WTC11 (cell line): ENCODE measurements around the gene MEST. TPM values are rescaled to one million over a fixed set of nuclear protein-coding genes. Genes with fewer than 3 reads are reported as not detected.

Experiments
- ATAC-seq: fragments of 200-7000 bp; cut with Tn5 transposase; 2 replicates; pipeline ENCODE4 v1.10.0; 2021; ENCODE audit warnings: mild to moderate bottlenecking, moderate library complexity
- CTCF ChIA-PET: fragments of 300-600 bp; sonication (Branson Sonifier 250); formaldehyde crosslinking; loops from one replicate; lab custom pipeline; 2021; ENCODE audit warnings: antibody characterized with exemption; lab: Charles Lee
- POLR2A ChIA-PET: fragments of 350-600 bp; sonication (Branson Sonifier 250); formaldehyde crosslinking; loops from one replicate; lab custom pipeline; 2021; ENCODE audit warnings: antibody characterized with exemption; lab: Charles Lee
- DNase-seq: peaks from one replicate; pipeline ENCODE4 v3.0.0; 2021; ENCODE audit warnings: low spot score
- H3K27ac Mint-ChIP-seq: 2 replicates; pipeline ENCODE4 v1.8.0; 2021; ENCODE audit warnings: mixed read lengths
- H3K27me3 Mint-ChIP-seq: 2 replicates; pipeline ENCODE4 v1.8.0; 2021; ENCODE audit warnings: low read depth, mild to moderate bottlenecking, moderate library complexity, mixed read lengths
- H3K36me3 Mint-ChIP-seq: 2 replicates; pipeline ENCODE4 v1.8.0; 2021; ENCODE audit warnings: mixed read lengths
- H3K4me1 Mint-ChIP-seq: 2 replicates; pipeline ENCODE4 v1.8.0; 2022; ENCODE audit warnings: mixed read lengths
- H3K4me3 Mint-ChIP-seq: 2 replicates; pipeline ENCODE4 v1.8.0; 2021; ENCODE audit warnings: mild to moderate bottlenecking, moderate library complexity, mixed read lengths
- H3K9me3 Mint-ChIP-seq: 2 replicates; pipeline ENCODE4 v1.8.0; 2021; ENCODE audit warnings: mixed read lengths
- AFF4 ChIP-seq: sonication (generic); formaldehyde crosslinking; IDR thresholded peaks from 2 replicates; pipeline ENCODE4 v1.8.1; 2023; ENCODE audit warnings: mild to moderate bottlenecking, missing genetic modification reagents, borderline replicate concordance
- ATF2 ChIP-seq: sonication (generic); formaldehyde crosslinking; IDR thresholded peaks from 2 replicates; pipeline ENCODE4 v1.8.1; 2022; ENCODE audit warnings: low read depth, missing genetic modification reagents, borderline replicate concordance
- E2F5 ChIP-seq: sonication (generic); formaldehyde crosslinking; IDR thresholded peaks from 2 replicates; pipeline ENCODE4 v1.8.1; 2022; ENCODE audit warnings: mild to moderate bottlenecking, moderate library complexity, missing genetic modification reagents
- ERG ChIP-seq: fragments of 250-450 bp; sonication (Bioruptor Pico); IDR thresholded peaks from 2 replicates; pipeline ENCODE4 v1.8.0; 2021; ENCODE audit warnings: mild to moderate bottlenecking
- PRDM15 ChIP-seq: sonication (generic); formaldehyde crosslinking; IDR thresholded peaks from 2 replicates; pipeline ENCODE4 v1.8.0; 2022; ENCODE audit warnings: missing genetic modification reagents
- RELA ChIP-seq: sonication (generic); formaldehyde crosslinking; IDR thresholded peaks from 2 replicates; pipeline ENCODE4 v1.8.1; 2022; ENCODE audit warnings: missing genetic modification reagents, mild to moderate bottlenecking, borderline replicate concordance
- SP1 ChIP-seq: sonication (generic); formaldehyde crosslinking; conservative IDR thresholded peaks from 2 replicates; pipeline ENCODE4 v1.8.1; 2022; ENCODE audit warnings: missing genetic modification reagents
- ZNF121 ChIP-seq: sonication (generic); formaldehyde crosslinking; IDR thresholded peaks from 2 replicates; pipeline ENCODE4 v1.8.0; 2023; ENCODE audit warnings: missing genetic modification reagents
- ZNF138 ChIP-seq: sonication (generic); formaldehyde crosslinking; conservative IDR thresholded peaks from 2 replicates; pipeline ENCODE4 v1.8.1; 2022; ENCODE audit warnings: mild to moderate bottlenecking, moderate library complexity, missing genetic modification reagents
- ZNF317 ChIP-seq: sonication (generic); formaldehyde crosslinking; IDR thresholded peaks from 2 replicates; pipeline ENCODE4 v1.8.1; 2023; ENCODE audit warnings: low read depth, mild to moderate bottlenecking, moderate library complexity, missing genetic modification reagents, borderline replicate concordance
- ZNF425 ChIP-seq: fragments of 250-450 bp; sonication (Bioruptor Pico); conservative IDR thresholded peaks from 2 replicates; pipeline ENCODE4 v1.9.0; 2021; ENCODE audit warnings: mild to moderate bottlenecking
- total RNA-seq: library from RNA; stranded (reverse); gene quantifications from 3 replicates; pipeline ENCODE4 v1.2.3, GENCODE V29; 2021
- TF ChIP-seq, protein P1 (sequence below): sonication (generic); formaldehyde crosslinking; IDR thresholded peaks from 2 replicates; pipeline ENCODE4 v1.8.1; 2022; ENCODE audit warnings: mild to moderate bottlenecking, missing genetic modification reagents, moderate library complexity, borderline replicate concordance
- TF ChIP-seq, protein P2 (sequence below): sonication (generic); formaldehyde crosslinking; IDR thresholded peaks from 2 replicates; pipeline ENCODE4 v1.8.0; 2022; ENCODE audit warnings: mild to moderate bottlenecking, missing genetic modification reagents
- TF ChIP-seq, protein P3 (sequence below): sonication (generic); formaldehyde crosslinking; conservative IDR thresholded peaks from 2 replicates; pipeline ENCODE4 v1.8.1; 2023; ENCODE audit warnings: mild to moderate bottlenecking, low read depth, missing genetic modification reagents, moderate library complexity
- TF ChIP-seq, protein P4 (sequence below): sonication (generic); formaldehyde crosslinking; IDR thresholded peaks from 2 replicates; pipeline ENCODE4 v1.8.1; 2023; ENCODE audit warnings: mild to moderate bottlenecking, missing genetic modification reagents

The MEST gene
- total RNA-seq, 1 experiment from 2014 or later = 188 TPM

GRCh38 chr7:130492523-130493274, 814 bp downstream of the MEST start:
- H3K36me3 Mint-ChIP-seq = peaks cover 12% of the 10 kb centered on the region
- POLR2A ChIA-PET = no interaction called here
- peak; percentile 16 for DNase-seq
- TF ChIP-seq ATF2 = no peak
- TF ChIP-seq ZNF317 = no peak
- no peak for TF ChIP-seq SP1 (CRISPR knock-in tag)
- TF ChIP-seq, protein P1, sequence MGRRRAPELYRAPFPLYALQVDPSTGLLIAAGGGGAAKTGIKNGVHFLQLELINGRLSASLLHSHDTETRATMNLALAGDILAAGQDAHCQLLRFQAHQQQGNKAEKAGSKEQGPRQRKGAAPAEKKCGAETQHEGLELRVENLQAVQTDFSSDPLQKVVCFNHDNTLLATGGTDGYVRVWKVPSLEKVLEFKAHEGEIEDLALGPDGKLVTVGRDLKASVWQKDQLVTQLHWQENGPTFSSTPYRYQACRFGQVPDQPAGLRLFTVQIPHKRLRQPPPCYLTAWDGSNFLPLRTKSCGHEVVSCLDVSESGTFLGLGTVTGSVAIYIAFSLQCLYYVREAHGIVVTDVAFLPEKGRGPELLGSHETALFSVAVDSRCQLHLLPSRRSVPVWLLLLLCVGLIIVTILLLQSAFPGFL = no peak
- no peak for TF ChIP-seq E2F5 (CRISPR knock-in tag)
- no peak for TF ChIP-seq ERG (CRISPR knock-in tag)
- TF ChIP-seq, protein P2, sequence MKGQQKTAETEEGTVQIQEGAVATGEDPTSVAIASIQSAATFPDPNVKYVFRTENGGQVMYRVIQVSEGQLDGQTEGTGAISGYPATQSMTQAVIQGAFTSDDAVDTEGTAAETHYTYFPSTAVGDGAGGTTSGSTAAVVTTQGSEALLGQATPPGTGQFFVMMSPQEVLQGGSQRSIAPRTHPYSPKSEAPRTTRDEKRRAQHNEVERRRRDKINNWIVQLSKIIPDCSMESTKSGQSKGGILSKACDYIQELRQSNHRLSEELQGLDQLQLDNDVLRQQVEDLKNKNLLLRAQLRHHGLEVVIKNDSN (CRISPR knock-in tag) = no peak
- no peak for TF ChIP-seq ZNF425 (CRISPR knock-in tag)
- no peak for TF ChIP-seq RELA
- TF ChIP-seq ZNF138 (CRISPR knock-in tag) = no peak
- no peak for TF ChIP-seq PRDM15 (CRISPR knock-in tag)
- TF ChIP-seq ZNF121 (CRISPR knock-in tag) = no peak
- TF ChIP-seq, protein P3, sequence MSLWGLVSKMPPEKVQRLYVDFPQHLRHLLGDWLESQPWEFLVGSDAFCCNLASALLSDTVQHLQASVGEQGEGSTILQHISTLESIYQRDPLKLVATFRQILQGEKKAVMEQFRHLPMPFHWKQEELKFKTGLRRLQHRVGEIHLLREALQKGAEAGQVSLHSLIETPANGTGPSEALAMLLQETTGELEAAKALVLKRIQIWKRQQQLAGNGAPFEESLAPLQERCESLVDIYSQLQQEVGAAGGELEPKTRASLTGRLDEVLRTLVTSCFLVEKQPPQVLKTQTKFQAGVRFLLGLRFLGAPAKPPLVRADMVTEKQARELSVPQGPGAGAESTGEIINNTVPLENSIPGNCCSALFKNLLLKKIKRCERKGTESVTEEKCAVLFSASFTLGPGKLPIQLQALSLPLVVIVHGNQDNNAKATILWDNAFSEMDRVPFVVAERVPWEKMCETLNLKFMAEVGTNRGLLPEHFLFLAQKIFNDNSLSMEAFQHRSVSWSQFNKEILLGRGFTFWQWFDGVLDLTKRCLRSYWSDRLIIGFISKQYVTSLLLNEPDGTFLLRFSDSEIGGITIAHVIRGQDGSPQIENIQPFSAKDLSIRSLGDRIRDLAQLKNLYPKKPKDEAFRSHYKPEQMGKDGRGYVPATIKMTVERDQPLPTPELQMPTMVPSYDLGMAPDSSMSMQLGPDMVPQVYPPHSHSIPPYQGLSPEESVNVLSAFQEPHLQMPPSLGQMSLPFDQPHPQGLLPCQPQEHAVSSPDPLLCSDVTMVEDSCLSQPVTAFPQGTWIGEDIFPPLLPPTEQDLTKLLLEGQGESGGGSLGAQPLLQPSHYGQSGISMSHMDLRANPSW (CRISPR knock-in tag) = no peak
- TF ChIP-seq, protein P4, sequence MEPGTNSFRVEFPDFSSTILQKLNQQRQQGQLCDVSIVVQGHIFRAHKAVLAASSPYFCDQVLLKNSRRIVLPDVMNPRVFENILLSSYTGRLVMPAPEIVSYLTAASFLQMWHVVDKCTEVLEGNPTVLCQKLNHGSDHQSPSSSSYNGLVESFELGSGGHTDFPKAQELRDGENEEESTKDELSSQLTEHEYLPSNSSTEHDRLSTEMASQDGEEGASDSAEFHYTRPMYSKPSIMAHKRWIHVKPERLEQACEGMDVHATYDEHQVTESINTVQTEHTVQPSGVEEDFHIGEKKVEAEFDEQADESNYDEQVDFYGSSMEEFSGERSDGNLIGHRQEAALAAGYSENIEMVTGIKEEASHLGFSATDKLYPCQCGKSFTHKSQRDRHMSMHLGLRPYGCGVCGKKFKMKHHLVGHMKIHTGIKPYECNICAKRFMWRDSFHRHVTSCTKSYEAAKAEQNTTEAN = no peak
- TF ChIP-seq AFF4 (CRISPR knock-in tag) = no peak

More at GRCh38 chr7:130492523-130493274, 814 bp downstream of the MEST start:
- H3K27ac Mint-ChIP-seq = no peak overlapping the region
- CTCF ChIA-PET = interaction anchor here (0.6 to 1.6 kb wide), 3 partner anchors 215 to 271 kb away, joined by 3 to 5 read pairs (median 3); no protein-coding TSS in a partner anchor
- H3K4me3 Mint-ChIP-seq = peak overlapping the region; percentile 75
- no peak for ATAC-seq
- peaks cover 13% of the 10 kb centered on the region for H3K27me3 Mint-ChIP-seq
- H3K4me1 Mint-ChIP-seq = peaks cover 39% of the 10 kb centered on the region
- H3K9me3 Mint-ChIP-seq = peaks cover 6% of the 10 kb centered on the region; the same call in 1 of the 2 replicates
